Mesenchymal stem cell (in vitro differentiated cells and primary cell): Measurements from ENCODE around the gene ZSWIM3.

ENCODE experiments used
- DNase-seq: peaks from one replicate; pipeline ENCODE4 v3.0.0-alpha.2; 2013
- H2AFZ ChIP-seq: one replicate; pipeline ENCODE4 v1.6.1; 2013; ENCODE audit warnings: low read depth, mild to moderate bottlenecking, control low read depth, inconsistent platforms, low read length, moderate library complexity
- H2AK5ac ChIP-seq: 2 replicates; pipeline ENCODE4 v1.6.1; 2013; ENCODE audit warnings: low read length, moderate library complexity, mild to moderate bottlenecking, inconsistent platforms; ENCODE audit not compliant: severe bottlenecking
- H2BK120ac ChIP-seq: one replicate; pipeline ENCODE4 v1.6.1; 2013; ENCODE audit warnings: low read depth, mild to moderate bottlenecking, inconsistent platforms, low read length, moderate library complexity
- H2BK12ac ChIP-seq, 2 experiments: one replicate each; pipeline ENCODE4 v1.6.1; 2013; ENCODE audit warnings: inconsistent platforms in 2 of 2, low read length in 2 of 2, mild to moderate bottlenecking in 2 of 2, moderate library complexity in 2 of 2, control low read depth in 1 of 2
- H2BK15ac ChIP-seq: one replicate; pipeline ENCODE4 v1.6.1; 2013; ENCODE audit warnings: mild to moderate bottlenecking, low read depth, inconsistent platforms; ENCODE audit not compliant: poor library complexity, severe bottlenecking
- H2BK5ac ChIP-seq: 2 replicates; pipeline ENCODE4 v1.6.1; 2013; ENCODE audit warnings: low read depth, mild to moderate bottlenecking, low read length, control low read depth, inconsistent platforms; ENCODE audit not compliant: poor library complexity, severe bottlenecking
- H3K14ac ChIP-seq, 2 experiments: one replicate each; pipeline ENCODE4 v1.6.1; 2013; ENCODE audit warnings: inconsistent platforms in 2 of 2, low read length in 2 of 2, control low read depth in 1 of 2, mild to moderate bottlenecking in 1 of 2, moderate library complexity in 1 of 2
- H3K18ac ChIP-seq, 2 experiments: one replicate each; pipeline ENCODE4 v1.6.1; 2013; ENCODE audit warnings: inconsistent platforms in 2 of 2, low read length in 2 of 2, control low read depth in 1 of 2, low read depth in 1 of 2, mild to moderate bottlenecking in 1 of 2
- H3K23ac ChIP-seq, 2 experiments: one replicate each; pipeline ENCODE4 v1.6.1; 2013; ENCODE audit warnings: inconsistent platforms in 2 of 2, low read length in 2 of 2, mild to moderate bottlenecking in 2 of 2, moderate library complexity in 2 of 2, control low read depth in 1 of 2
- H3K27ac ChIP-seq: 2 replicates; pipeline ENCODE4 v1.5.1; 2013; ENCODE audit warnings: mild to moderate bottlenecking, moderate library complexity, low read length, control low read depth, inconsistent platforms; ENCODE audit not compliant: poor library complexity, severe bottlenecking
- H3K27me3 ChIP-seq, 2 experiments: 2 replicates each; pipeline versions ENCODE4 v1.6.1 to v1.7.0; 2013; ENCODE audit warnings: low read length in 2 of 2, mild to moderate bottlenecking in 2 of 2, moderate library complexity in 2 of 2, control low read depth in 1 of 2, inconsistent platforms in 1 of 2; ENCODE audit not compliant: control insufficient read depth in 1 of 2, insufficient read depth in 1 of 2
- H3K36me3 ChIP-seq, 2 experiments: 2 replicates each; pipeline versions ENCODE4 v1.6.1 to v1.7.0; 2013; ENCODE audit warnings: low read length in 2 of 2, control low read depth in 1 of 2, inconsistent platforms in 1 of 2, low read depth in 1 of 2, mild to moderate bottlenecking in 1 of 2; ENCODE audit not compliant: insufficient read depth in 2 of 2, control insufficient read depth in 1 of 2
- H3K4ac ChIP-seq, 2 experiments: one replicate each; pipeline ENCODE4 v1.6.1; 2013; ENCODE audit warnings: inconsistent platforms in 2 of 2, low read length in 2 of 2, mild to moderate bottlenecking in 2 of 2, moderate library complexity in 2 of 2, control low read depth in 1 of 2, low read depth in 1 of 2
- H3K4me1 ChIP-seq: 2 replicates; pipeline ENCODE4 v1.6.1; 2013; ENCODE audit warnings: low read depth, low read length, control low read depth; ENCODE audit not compliant: control insufficient read depth, insufficient read depth
- H3K4me2 ChIP-seq: 2 replicates; pipeline ENCODE4 v1.6.1; 2013; ENCODE audit warnings: low read length, mild to moderate bottlenecking, inconsistent platforms; ENCODE audit not compliant: poor library complexity, severe bottlenecking
- H3K4me3 ChIP-seq, 2 experiments: 2 replicates each; pipeline versions ENCODE4 v1.5.1 to v1.7.0; 2013; ENCODE audit warnings: low read length in 2 of 2, mild to moderate bottlenecking in 2 of 2, control low read depth in 1 of 2, low read depth in 1 of 2; ENCODE audit not compliant: insufficient read depth in 1 of 2
- H3K79me1 ChIP-seq: replicated peaks from 2 replicates; pipeline ENCODE4 v1.6.1; 2013; ENCODE audit warnings: mild to moderate bottlenecking, control low read depth, low read length, inconsistent platforms; ENCODE audit not compliant: poor library complexity, severe bottlenecking
- H3K9ac ChIP-seq: 2 replicates; pipeline ENCODE4 v1.7.0; 2013; ENCODE audit warnings: mild to moderate bottlenecking, low read length, moderate library complexity
- H3K9me3 ChIP-seq: 2 replicates; pipeline ENCODE4 v1.7.0; 2013; ENCODE audit warnings: mild to moderate bottlenecking, low read length; ENCODE audit not compliant: control insufficient read depth
- H4K8ac ChIP-seq: one replicate; pipeline ENCODE4 v1.6.1; 2013; ENCODE audit warnings: inconsistent platforms, mild to moderate bottlenecking, low read length, moderate library complexity
- H4K91ac ChIP-seq: one replicate; pipeline ENCODE4 v1.6.1; 2013; ENCODE audit warnings: mild to moderate bottlenecking, low read length, inconsistent platforms
- WGBS: methylation state at CpG from one replicate; pipeline ENCODE4 v1.1.7; 2013; ENCODE audit warnings: mixed read lengths; 5-methylcytosine and 5-hydroxymethylcytosine counted together

The ZSWIM3 gene

DNA sequence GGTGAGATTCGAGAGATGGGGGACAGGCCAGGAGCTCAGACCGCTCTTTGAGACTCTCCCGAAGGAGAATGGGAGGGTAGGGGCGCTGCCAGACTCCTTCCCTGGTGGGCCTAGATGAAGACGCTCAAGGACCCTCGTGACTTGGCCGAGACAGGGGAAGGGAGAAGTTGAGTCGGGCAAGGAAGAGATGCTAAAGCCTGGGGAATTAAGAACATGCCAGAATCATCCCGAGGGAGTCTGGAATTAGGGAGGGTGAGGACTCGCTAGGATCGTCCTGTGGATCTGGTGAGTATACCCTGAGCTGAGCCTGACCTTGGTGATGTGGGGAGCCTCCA, 44.4 kb upstream of the ZSWIM3 start:
- no peak overlapping the region for H3K27ac ChIP-seq
- H2AK5ac ChIP-seq: no peak overlapping the region
- no peak overlapping the region for H2BK5ac ChIP-seq
- H3K18ac ChIP-seq: no peak overlapping the region
- H4K8ac ChIP-seq: no peak overlapping the region
- peak overlapping the region; percentile 92 for H3K4me2 ChIP-seq
- H2BK120ac ChIP-seq: no peak overlapping the region
- under 1% methylated on average over 11 of the region's 11 CpGs for WGBS
- no peak overlapping the region for H2AFZ ChIP-seq
- H3K79me1 ChIP-seq: peaks cover 21% of the 10 kb centered on the region
- DNase-seq: no peak
- H3K4me1 ChIP-seq: peaks cover 17% of the 10 kb centered on the region
- H3K9me3 ChIP-seq: no peaks in the 10 kb centered on the region
- H4K91ac ChIP-seq: no peak overlapping the region
- no peak overlapping the region for H3K23ac ChIP-seq
- H3K9ac ChIP-seq: peak overlapping the region; percentile 78
- H2BK12ac ChIP-seq: no peak overlapping the region
- no peak overlapping the region for H3K14ac ChIP-seq
- H3K4ac ChIP-seq: peak overlapping the region in 1 of 2 experiments; percentile 10
- peak overlapping the region; percentile 79 to 82 for H3K4me3 ChIP-seq
- no peaks in the 10 kb centered on the region for H3K27me3 ChIP-seq
- H2BK15ac ChIP-seq: no peak overlapping the region
- peaks cover 23 to 37% of the 10 kb centered on the region in 2 experiments for H3K36me3 ChIP-seq

DNA sequence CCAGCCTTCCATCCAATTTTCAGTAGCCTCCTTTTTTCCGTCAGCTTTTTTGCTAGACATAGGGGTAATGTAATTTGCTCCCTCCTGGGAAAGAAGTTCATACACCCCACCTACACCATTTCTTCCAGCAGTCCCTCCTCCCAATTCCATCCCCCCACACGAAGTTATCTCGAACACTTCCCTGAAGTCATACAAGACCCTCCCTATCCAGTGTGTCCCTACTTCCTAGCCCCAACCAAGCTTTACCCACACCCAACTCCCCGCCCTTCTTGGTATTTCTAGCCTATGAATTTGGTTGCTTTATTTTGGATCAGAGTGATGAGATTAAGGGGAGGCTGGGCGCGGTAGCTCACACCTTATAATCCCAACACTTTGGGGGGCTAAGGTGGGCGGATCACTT, 43.9 kb upstream of the ZSWIM3 start:
- Histone ChIP-seq H2BK12ac (no peak overlapping the region), H3K4me1 (peaks cover 18% of the 10 kb centered on the region), H2AFZ (no peak overlapping the region), H2BK120ac (no peak overlapping the region), H2BK5ac (no peak overlapping the region), H3K27ac (no peak overlapping the region), H3K9ac (peak overlapping the region; percentile 78), H3K4me3 (peak overlapping the region in 1 of 2 experiments; percentile 82), H3K27me3 (no peaks in the 10 kb centered on the region), H3K18ac (no peak overlapping the region), H2BK15ac (no peak overlapping the region), H3K9me3 (no peaks in the 10 kb centered on the region), H3K4me2 (no peak overlapping the region), H3K36me3 (peaks cover 18 to 32% of the 10 kb centered on the region in 2 experiments), H3K23ac (no peak overlapping the region), H2AK5ac (no peak overlapping the region), H4K91ac (no peak overlapping the region), H3K79me1 (peaks cover 21% of the 10 kb centered on the region), H4K8ac (no peak overlapping the region), H3K4ac (no peak overlapping the region), H3K14ac (no peak overlapping the region)
- 49% methylated on average over 6 of the region's 7 CpGs for WGBS
- DNase-seq: no peak

DNA sequence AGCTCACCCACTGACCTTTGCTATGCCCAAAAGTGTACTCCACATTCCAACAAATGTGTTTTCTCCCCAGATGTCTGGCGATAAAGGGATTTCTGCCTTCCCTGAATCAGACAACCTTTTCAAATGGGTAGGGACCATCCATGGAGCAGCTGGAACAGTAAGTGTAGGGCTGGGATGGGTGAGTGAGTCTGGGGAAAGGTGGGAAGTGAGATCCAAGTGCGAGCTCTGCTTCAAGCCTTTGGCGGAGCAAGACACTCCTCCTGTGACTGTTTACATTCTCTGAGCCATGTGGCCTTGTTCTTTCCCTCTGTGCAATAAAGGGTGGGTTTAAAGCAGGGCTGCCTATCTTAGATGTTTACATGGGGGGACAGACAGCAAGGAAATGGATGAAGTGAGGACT, 43.1 kb upstream of the ZSWIM3 start:
- Histone ChIP-seq H2BK15ac (peak overlapping the region; percentile 44), H3K36me3 (peaks cover 11 to 24% of the 10 kb centered on the region in 2 experiments), H2BK12ac (no peak overlapping the region), H3K27me3 (no peaks in the 10 kb centered on the region), H3K4me2 (no peak overlapping the region), H3K4me1 (peaks cover 18% of the 10 kb centered on the region), H2BK120ac (no peak overlapping the region), H3K79me1 (peaks cover 19% of the 10 kb centered on the region), H3K27ac (no peak overlapping the region), H3K23ac (no peak overlapping the region), H2BK5ac (no peak overlapping the region), H3K14ac (no peak overlapping the region), H3K4me3 (no peak overlapping the region), H2AK5ac (no peak overlapping the region), H3K4ac (no peak overlapping the region), H2AFZ (no peak overlapping the region), H4K8ac (peak overlapping the region; percentile 25), H4K91ac (no peak overlapping the region), H3K18ac (no peak overlapping the region), H3K9me3 (no peaks in the 10 kb centered on the region), H3K9ac (no peak overlapping the region)
- 76% methylated on average over 3 of the region's 3 CpGs for WGBS
- DNase-seq: no peak

DNA sequence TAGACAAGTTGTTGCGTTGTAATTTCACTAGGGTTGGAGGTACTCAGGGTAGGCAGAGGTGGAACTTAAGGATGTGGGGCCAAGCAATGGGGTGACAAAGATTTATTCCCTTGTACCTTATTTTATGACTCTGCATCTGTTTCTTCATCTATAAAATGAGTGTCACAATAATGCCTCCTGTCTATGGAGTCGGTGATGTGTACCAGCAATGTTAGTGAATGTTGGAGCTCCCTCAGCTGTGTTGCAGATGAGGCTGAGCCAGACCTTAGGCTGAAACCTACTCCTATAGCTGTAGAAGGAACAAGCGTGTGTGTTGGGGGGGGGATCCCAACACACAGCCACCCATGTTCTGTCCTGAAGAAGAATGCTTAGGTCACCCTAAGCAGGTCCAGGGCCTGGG, 40.5 kb upstream of the ZSWIM3 start:
- DNase-seq: no peak
- H3K4me2 ChIP-seq: no peak overlapping the region
- H2BK12ac ChIP-seq: no peak overlapping the region
- no peak overlapping the region for H3K4me3 ChIP-seq
- no peak overlapping the region for H3K4ac ChIP-seq
- H4K8ac ChIP-seq: no peak overlapping the region
- no peak overlapping the region for H2AFZ ChIP-seq
- H3K23ac ChIP-seq: no peak overlapping the region
- no peak overlapping the region for H2BK5ac ChIP-seq
- H2AK5ac ChIP-seq: peak overlapping the region; percentile 90
- no peak overlapping the region for H3K9ac ChIP-seq
- H3K36me3 ChIP-seq: no peaks in the 10 kb centered on the region
- H3K14ac ChIP-seq: no peak overlapping the region
- 88% methylated on average over 3 of the region's 3 CpGs for WGBS
- H3K4me1 ChIP-seq: peaks cover 18% of the 10 kb centered on the region
- H3K9me3 ChIP-seq: no peaks in the 10 kb centered on the region
- H2BK120ac ChIP-seq: no peak overlapping the region
- H2BK15ac ChIP-seq: no peak overlapping the region
- H3K27ac ChIP-seq: peak overlapping the region; percentile 44
- peak overlapping the region; percentile 61 for H4K91ac ChIP-seq
- peaks cover under 1 to 2% of the 10 kb centered on the region in 2 experiments for H3K27me3 ChIP-seq
- peak overlapping the region in 1 of 2 experiments; percentile 29 for H3K18ac ChIP-seq
- peaks cover 19% of the 10 kb centered on the region for H3K79me1 ChIP-seq
